ENCODE data around the gene SNAPC2. TPM values are rescaled to one million over a fixed set of nuclear protein-coding genes. Genes with fewer than 3 reads are reported as not detected.
A peak's percentile ranks its signal among the peaks of the same experiment; 100 is the strongest.

SNAPC2 gene
- total RNA-seq, 6 donors from 2014 or later: 5.2 to 28.0 (median 19.2) TPM

- no peaks in the 10 kb centered on the region for H3K9me3 ChIP-seq
- no peak for DNase-seq
- H3K27me3 ChIP-seq: no peaks in the 10 kb centered on the region
- H3K4me1 ChIP-seq: peaks cover 25 to 29% (median 28%) of the 10 kb centered on the region in 4 donors
- no peak overlapping the region for H3K27ac ChIP-seq
- H3K4me3 ChIP-seq: no peak overlapping the region
- TF ChIP-seq POLR2AphosphoS5 (IDR thresholded peaks at IDR 0.05): no peak
- no peak for TF ChIP-seq CTCF (IDR thresholded peaks at IDR 0.05)
- no peak for TF ChIP-seq POLR2A (IDR thresholded peaks at IDR 0.05)
- TF ChIP-seq EP300 (IDR thresholded peaks at IDR 0.05): no peak
- ATAC-seq (ENCODE audit: low FRiP score in 2 of 2): no peak
- WGBS, 2 donors: 70 to 80% methylated on average over 1 to 3 of the region's 3 CpGs
- peaks cover 0 to 8% (median 3%) of the 10 kb centered on the region in 4 donors for H3K36me3 ChIP-seq
Observed at GRCh38 chr19:7900931-7901330, 19.2 kb upstream of the SNAPC2 start.

- Histone ChIP-seq H3K27ac (no peak overlapping the region), H3K36me3 (peaks cover 0 to 12% (median 7%) of the 10 kb centered on the region in 4 donors), H3K4me3 (no peak overlapping the region), H3K9me3 (no peaks in the 10 kb centered on the region), H3K4me1 (peaks cover 27 to 33% (median 31%) of the 10 kb centered on the region in 4 donors), H3K27me3 (no peaks in the 10 kb centered on the region)
- 90 to 91% methylated on average over 7 of the region's 7 CpGs for WGBS, 2 donors
- ATAC-seq (ENCODE audit: low FRiP score in 2 of 2) (no peak), DNase-seq (no peak)
- TF ChIP-seq CTCF (IDR thresholded peaks at IDR 0.05): no peak
- TF ChIP-seq POLR2A (IDR thresholded peaks at IDR 0.05): no peak
- TF ChIP-seq EP300 (IDR thresholded peaks at IDR 0.05): no peak
- no peak for TF ChIP-seq POLR2AphosphoS5 (IDR thresholded peaks at IDR 0.05)
Observed at GRCh38 chr19:7901337-7901736, 18.8 kb upstream of the SNAPC2 start.

- DNase-seq (peak in 1 of 2 donors; percentile 74), ATAC-seq (ENCODE audit: low FRiP score in 2 of 2) (peak in 1 of 2 donors; percentile 5)
- Histone ChIP-seq H3K36me3 (peaks cover 0 to 17% (median 11%) of the 10 kb centered on the region in 4 donors), H3K4me3 (peak overlapping the region; percentile 30 to 99 (median 82)), H3K27ac (peak overlapping the region; percentile 82 to 90 (median 87)), H3K4me1 (peaks cover 31 to 44% (median 33%) of the 10 kb centered on the region in 4 donors), H3K27me3 (no peaks in the 10 kb centered on the region), H3K9me3 (no peaks in the 10 kb centered on the region)
- no peak for TF ChIP-seq EP300 (IDR thresholded peaks at IDR 0.05)
- TF ChIP-seq POLR2A (IDR thresholded peaks at IDR 0.05): no peak
- TF ChIP-seq CTCF (IDR thresholded peaks at IDR 0.05): no peak
- peak in 1 of 2 donors; percentile 26 for TF ChIP-seq POLR2AphosphoS5 (IDR thresholded peaks at IDR 0.05)
- WGBS, 2 donors: 8 to 15% methylated on average over 11 to 18 of the region's 20 CpGs
Observed at GRCh38 chr19:7902796-7903243, 17.3 kb upstream of the SNAPC2 start.

- Histone ChIP-seq H3K27ac (peak within 1 kb of the TSS; percentile 86 to 93 (median 91)), H3K27me3 (no peaks in the 10 kb centered on the region), H3K9me3 (no peaks in the 10 kb centered on the region), H3K4me1 (peaks cover 31 to 44% (median 33%) of the 10 kb centered on the region in 4 donors), H3K4me3 (peak within 1 kb of the TSS; percentile 71 to 99 (median 92)), H3K36me3 (peaks cover 0 to 17% (median 11%) of the 10 kb centered on the region in 4 donors)
- 0 to 4% methylated on average over 21 to 69 of the region's 89 CpGs for WGBS, 2 donors
- DNase-seq (peak; percentile 99 to 100), ATAC-seq (ENCODE audit: low FRiP score in 2 of 2) (peak; percentile 94 to 95)
- TF ChIP-seq POLR2AphosphoS5 (IDR thresholded peaks at IDR 0.05): peak; percentile 65 to 90
- TF ChIP-seq EP300 (IDR thresholded peaks at IDR 0.05): peak in 1 of 4 donors; percentile 77
- peak in 3 of 4 donors; percentile 35 to 94 (median 65) for TF ChIP-seq POLR2A (IDR thresholded peaks at IDR 0.05)
- TF ChIP-seq CTCF (IDR thresholded peaks at IDR 0.05): peak; percentile 10 to 94 (median 61)
Observed at GRCh38 chr19:7903244-7904073, 16.7 kb upstream of the SNAPC2 start, which contains the start of gene MAP2K7. MAP2K7 (plus strand) TSS chr19:7903877; CDS start chr19:7903945, 68 bp downstream.

All from upper lobe of left lung (tissue), 6 donors.